ENCODE data around the gene CTDP1.

- TF ChIP-seq EP300 (IDR thresholded peaks at IDR 0.05) (no peak), CTCF (IDR thresholded peaks at IDR 0.05) (no peak)
Measured at GRCh38 chr18:79779021-79779699, 99.6 kb downstream of the CTDP1 start.

Data from tibial nerve (tissue), 4 donors.